ENCODE measurements around the gene PPP3CB.

GRCh38 chr10:73495226-73495883 lies 469 bp downstream of the PPP3CB start:
- no peak for TF ChIP-seq CTCF (IDR thresholded peaks at IDR 0.05; ENCODE audit: insufficient read depth, low read length, poor library complexity, severe bottlenecking)
- TF ChIP-seq EZH2phosphoT487 (conservative IDR thresholded peaks at IDR 0.05; ENCODE audit: low read length): no peak
